ENCODE data around the gene SLC37A2.

Gene SLC37A2

GRCh38 chr11:125071435-125071834 is 8.3 kb downstream of the SLC37A2 start:
- DNase-seq (ENCODE audit: low spot score): no peak
- TF ChIP-seq CTCF (IDR thresholded peaks at IDR 0.05; ENCODE audit: extremely low read depth, missing control alignments): no peak

DNA sequence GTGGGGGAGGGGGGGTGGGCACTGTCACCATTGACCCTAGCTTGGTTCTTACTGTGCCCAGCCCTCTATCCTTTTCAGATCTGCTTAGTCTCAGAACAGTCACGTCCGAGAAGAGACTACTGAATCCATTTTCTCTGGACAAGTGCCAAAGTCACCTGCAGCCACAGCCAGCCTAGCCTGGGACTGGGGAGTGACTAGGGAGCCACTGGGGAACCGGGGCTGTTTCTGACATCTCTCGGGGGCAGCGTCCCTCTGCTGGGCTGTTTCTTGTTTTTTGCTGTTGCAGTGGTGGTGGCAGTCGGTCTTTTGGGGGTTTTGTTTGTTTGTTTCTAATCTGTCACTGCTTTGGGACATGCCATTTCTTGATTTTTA is 8.7 kb downstream of the SLC37A2 start:
- DNase-seq (ENCODE audit: low spot score): no peak
- no peak for TF ChIP-seq CTCF (IDR thresholded peaks at IDR 0.05; ENCODE audit: extremely low read depth, missing control alignments)

GRCh38 chr11:125072218-125072960 is 9.3 kb downstream of the SLC37A2 start:
- DNase-seq (ENCODE audit: low spot score): peak; percentile 85
- no peak for TF ChIP-seq CTCF (IDR thresholded peaks at IDR 0.05; ENCODE audit: extremely low read depth, missing control alignments)

GRCh38 chr11:125072961-125073590 is 10.0 kb downstream of the SLC37A2 start:
- TF ChIP-seq CTCF (IDR thresholded peaks at IDR 0.05; ENCODE audit: extremely low read depth, missing control alignments): no peak
- DNase-seq (ENCODE audit: low spot score): no peak

GRCh38 chr11:125073616-125074483 is 10.7 kb downstream of the SLC37A2 start:
- DNase-seq (ENCODE audit: low spot score): no peak
- no peak for TF ChIP-seq CTCF (IDR thresholded peaks at IDR 0.05; ENCODE audit: extremely low read depth, missing control alignments)

DNA sequence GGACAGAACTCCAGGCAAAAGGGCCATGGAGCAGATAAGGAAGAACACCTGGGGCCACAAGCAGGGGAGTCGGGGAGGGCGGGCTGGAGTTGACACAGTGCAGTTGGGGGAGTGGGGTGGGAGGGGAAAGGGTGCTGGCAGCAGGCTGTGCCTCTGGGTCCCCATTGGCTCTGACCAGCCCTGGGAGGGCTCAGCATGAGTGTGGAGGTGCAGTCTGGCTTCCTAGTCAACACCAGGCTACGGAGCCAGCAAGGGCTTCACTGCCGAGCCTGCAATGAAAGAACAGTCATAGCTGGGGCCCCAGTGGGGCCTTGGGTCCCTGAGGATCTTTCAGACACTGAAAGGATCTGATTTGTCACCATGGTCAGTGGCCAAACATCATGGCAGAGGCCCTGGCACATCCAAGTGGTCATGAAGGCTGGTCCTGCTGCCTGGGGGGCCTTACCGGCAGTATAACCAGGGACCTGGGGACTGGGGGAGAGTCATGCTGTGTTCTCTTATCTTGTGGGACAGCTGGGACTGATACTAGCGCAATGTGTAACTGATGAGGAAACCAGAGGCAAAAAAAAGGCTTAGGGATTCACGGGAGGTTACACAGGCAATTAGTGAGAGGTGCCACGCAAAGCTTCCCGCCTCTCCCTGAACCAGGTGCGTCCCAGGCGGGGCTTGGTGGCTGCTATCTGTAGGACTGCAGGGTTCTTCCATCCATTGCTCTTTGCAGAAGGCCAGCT is 11.6 kb downstream of the SLC37A2 start:
- no peak for DNase-seq (ENCODE audit: low spot score)
- no peak for TF ChIP-seq CTCF (IDR thresholded peaks at IDR 0.05; ENCODE audit: extremely low read depth, missing control alignments)

Measured in GM20000 (cell line).